Measurements from ENCODE around the gene SMPX. TPM values are rescaled to one million over a fixed set of nuclear protein-coding genes. Genes with fewer than 3 reads are reported as not detected.

Gene SMPX
- total RNA-seq, 4 donors from 2014 or later: 79.1 to 797 (median 200) TPM

DNA sequence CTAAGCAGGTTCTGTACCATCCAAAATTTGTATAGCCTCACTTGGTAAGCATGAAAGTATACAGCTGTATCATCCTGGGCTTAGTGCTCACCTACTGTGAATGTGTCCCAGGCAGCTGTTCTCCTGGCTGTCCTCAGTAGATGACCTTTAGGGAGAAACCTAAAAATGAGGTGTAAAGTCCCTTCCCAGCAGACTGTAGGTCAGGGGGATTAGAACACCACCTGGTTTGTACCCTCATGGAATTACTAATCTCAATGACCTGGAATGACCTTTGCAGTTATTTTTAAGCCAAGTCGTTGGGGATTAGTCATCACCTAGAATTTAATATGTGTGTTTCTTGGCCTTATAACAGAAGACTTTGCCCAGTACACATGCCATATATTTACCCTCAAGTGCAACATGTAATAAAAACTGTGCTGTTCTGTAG is 42.4 kb upstream of the SMPX start:
- in situ Hi-C loops (cut with MboI; ENCODE audit: low sequenced_read_pairs in 4 of 4): no loop called here
- Histone ChIP-seq H3K4me3 (no peak overlapping the region), H3K27ac (peak overlapping the region; percentile 76 to 87 (median 80)), H3K36me3 (no peaks in the 10 kb centered on the region), H3K27me3 (no peaks in the 10 kb centered on the region), H3K4me1 (peaks cover 12 to 16% of the 10 kb centered on the region in 2 donors), H3K9me3 (no peaks in the 10 kb centered on the region)
- DNase-seq (peak; percentile 28 to 42), ATAC-seq (peak; percentile 80 to 81)
- TF ChIP-seq POLR2A (IDR thresholded peaks at IDR 0.05) (no peak), CTCF (IDR thresholded peaks at IDR 0.05 in 4 of 5, conservative IDR thresholded peaks at IDR 0.05 in 1 of 5) (no peak)
- intact Hi-C loops (cut with DNase I; ENCODE audit: low total_unique reads): no loop called here

GRCh38 chrX:21799767-21800166 is 41.9 kb upstream of the SMPX start:
- Histone ChIP-seq H3K27me3 (no peaks in the 10 kb centered on the region), H3K36me3 (no peaks in the 10 kb centered on the region), H3K9me3 (no peaks in the 10 kb centered on the region), H3K4me1 (peaks cover 12 to 16% of the 10 kb centered on the region in 2 donors), H3K4me3 (no peak overlapping the region), H3K27ac (peak overlapping the region; percentile 76 to 87 (median 80))
- ATAC-seq (peak; percentile 53 to 64), DNase-seq (no peak)
- intact Hi-C loops (cut with DNase I; ENCODE audit: low total_unique reads) (loop anchor here (2.0 kb wide), 1 partner anchor 43 kb away; no protein-coding TSS in a partner anchor), in situ Hi-C loops (cut with MboI; ENCODE audit: low sequenced_read_pairs in 4 of 4) (no loop called here)
- TF ChIP-seq POLR2A (IDR thresholded peaks at IDR 0.05): no peak
- no peak for TF ChIP-seq CTCF (IDR thresholded peaks at IDR 0.05 in 4 of 5, conservative IDR thresholded peaks at IDR 0.05 in 1 of 5)

- Histone ChIP-seq H3K27me3 (no peaks in the 10 kb centered on the region), H3K36me3 (no peaks in the 10 kb centered on the region), H3K9me3 (no peaks in the 10 kb centered on the region), H3K27ac (peak overlapping the region; percentile 76 to 87 (median 80)), H3K4me3 (no peak overlapping the region), H3K4me1 (peaks cover 12 to 16% of the 10 kb centered on the region in 2 donors)
- TF ChIP-seq CTCF (IDR thresholded peaks at IDR 0.05 in 4 of 5, conservative IDR thresholded peaks at IDR 0.05 in 1 of 5) (peak in 1 of 5 experiments; percentile 15), POLR2A (IDR thresholded peaks at IDR 0.05) (no peak)
- intact Hi-C loops (cut with DNase I; ENCODE audit: low total_unique reads): loop anchor here (2.0 kb wide), 1 partner anchor 42 kb away; no protein-coding TSS in a partner anchor
- DNase-seq (peak in 1 of 2 donors; percentile 14), ATAC-seq (peak; percentile 83 to 86)
- in situ Hi-C loops (cut with MboI; ENCODE audit: low sequenced_read_pairs in 4 of 4): no loop called here
Observed at GRCh38 chrX:21798677-21799219, 40.8 kb upstream of the SMPX start.

DNA sequence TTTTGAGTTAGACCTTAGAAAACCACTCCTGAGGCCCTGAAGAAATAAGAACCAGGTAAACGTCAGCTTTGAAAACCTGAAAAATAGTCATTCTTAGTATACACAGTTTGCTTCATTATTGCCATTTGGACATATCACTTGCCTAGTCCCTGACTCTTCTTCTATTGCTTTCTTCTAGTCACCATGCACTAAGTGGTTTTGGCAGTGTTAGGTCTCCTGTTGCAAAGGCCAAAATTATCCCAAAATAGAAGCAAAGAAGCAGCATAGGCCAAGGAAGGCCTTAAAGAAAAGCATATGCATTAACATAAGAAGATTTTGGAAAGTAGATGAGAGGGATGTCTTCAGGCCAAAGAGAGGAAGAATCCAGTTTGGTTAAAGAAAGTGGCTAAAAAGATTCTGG is 24.1 kb upstream of the SMPX start:
- no peak for DNase-seq
- TF ChIP-seq CTCF (IDR thresholded peaks at IDR 0.05 in 4 of 5, conservative IDR thresholded peaks at IDR 0.05 in 1 of 5): no peak
- TF ChIP-seq POLR2A (IDR thresholded peaks at IDR 0.05): no peak
- in situ Hi-C loops (cut with MboI; ENCODE audit: low sequenced_read_pairs in 4 of 4): no loop called here
- no peaks in the 10 kb centered on the region for H3K9me3 ChIP-seq
- no peaks in the 10 kb centered on the region for H3K27me3 ChIP-seq
- intact Hi-C loops (cut with DNase I; ENCODE audit: low total_unique reads): no loop called here
- H3K36me3 ChIP-seq: no peaks in the 10 kb centered on the region
- H3K4me3 ChIP-seq: no peak overlapping the region
- ATAC-seq: peak; percentile 40 to 62
- peaks cover 8 to 27% of the 10 kb centered on the region in 2 donors for H3K4me1 ChIP-seq
- peak overlapping the region; percentile 60 to 76 (median 68) for H3K27ac ChIP-seq
